ENCODE data around the gene ARHGEF37.
A peak's percentile ranks its signal among the peaks of the same experiment; 100 is the strongest.

ARHGEF37 gene

DNA sequence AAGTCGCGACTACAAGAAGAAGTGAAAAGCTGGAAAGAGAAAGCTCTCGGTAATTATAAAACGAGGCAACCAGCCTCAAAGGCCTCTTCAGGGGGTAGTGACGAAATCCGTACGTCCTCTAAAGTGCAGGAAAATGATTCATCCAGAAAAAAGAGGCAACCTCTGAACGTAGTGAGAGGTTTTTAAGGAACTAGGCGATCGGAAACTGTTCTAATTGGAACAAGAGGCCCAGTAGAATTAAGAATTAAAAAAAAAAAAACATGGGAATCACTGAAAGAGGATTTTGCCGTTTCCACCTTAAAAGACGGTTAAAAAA, 31.1 kb upstream of the ARHGEF37 start:
- Histone ChIP-seq H3K4me1 (ENCODE audit: insufficient read depth, low read length) (peaks cover 45% of the 10 kb centered on the region), H3K27ac (ENCODE audit: low read length) (peak overlapping the region; percentile 94), H3K79me2 (ENCODE audit: insufficient read depth, low read length) (peaks cover 67% of the 10 kb centered on the region), H3K9ac (ENCODE audit: low read depth, low read length) (peak overlapping the region; percentile 75), H3K4me3 (ENCODE audit: low read depth in 1 of 2, low read length in 2 of 2) (peak overlapping the region; percentile 70 to 92), H3K9me3 (ENCODE audit: insufficient read depth, low read length, severe bottlenecking) (no peaks in the 10 kb centered on the region), H3K27me3 (ENCODE audit: insufficient read depth, low read length, poor library complexity) (no peaks in the 10 kb centered on the region), H3K36me3 (ENCODE audit: insufficient read depth, low read length) (peaks cover 56% of the 10 kb centered on the region), H2AFZ (ENCODE audit: low read depth, low read length) (peak overlapping the region; percentile 53; the same call in 1 of the 2 replicates), H3K4me2 (ENCODE audit: insufficient read depth, low read length) (peak overlapping the region; percentile 70), H4K20me1 (ENCODE audit: insufficient read depth, low read length) (peaks cover 16% of the 10 kb centered on the region)
- DNase-seq (no peak), ATAC-seq (ENCODE audit: insufficient read depth, low read depth) (no peak)
- TF ChIP-seq, protein P1, sequence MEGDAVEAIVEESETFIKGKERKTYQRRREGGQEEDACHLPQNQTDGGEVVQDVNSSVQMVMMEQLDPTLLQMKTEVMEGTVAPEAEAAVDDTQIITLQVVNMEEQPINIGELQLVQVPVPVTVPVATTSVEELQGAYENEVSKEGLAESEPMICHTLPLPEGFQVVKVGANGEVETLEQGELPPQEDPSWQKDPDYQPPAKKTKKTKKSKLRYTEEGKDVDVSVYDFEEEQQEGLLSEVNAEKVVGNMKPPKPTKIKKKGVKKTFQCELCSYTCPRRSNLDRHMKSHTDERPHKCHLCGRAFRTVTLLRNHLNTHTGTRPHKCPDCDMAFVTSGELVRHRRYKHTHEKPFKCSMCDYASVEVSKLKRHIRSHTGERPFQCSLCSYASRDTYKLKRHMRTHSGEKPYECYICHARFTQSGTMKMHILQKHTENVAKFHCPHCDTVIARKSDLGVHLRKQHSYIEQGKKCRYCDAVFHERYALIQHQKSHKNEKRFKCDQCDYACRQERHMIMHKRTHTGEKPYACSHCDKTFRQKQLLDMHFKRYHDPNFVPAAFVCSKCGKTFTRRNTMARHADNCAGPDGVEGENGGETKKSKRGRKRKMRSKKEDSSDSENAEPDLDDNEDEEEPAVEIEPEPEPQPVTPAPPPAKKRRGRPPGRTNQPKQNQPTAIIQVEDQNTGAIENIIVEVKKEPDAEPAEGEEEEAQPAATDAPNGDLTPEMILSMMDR (IDR thresholded peaks at IDR 0.05; ENCODE audit: borderline replicate concordance, extremely low read depth, low read length, poor library complexity, severe bottlenecking) = no peak
- no peak for TF ChIP-seq EZH2 (IDR thresholded peaks at IDR 0.05; ENCODE audit: borderline replicate concordance, low read depth, low read length, severe bottlenecking)

DNA sequence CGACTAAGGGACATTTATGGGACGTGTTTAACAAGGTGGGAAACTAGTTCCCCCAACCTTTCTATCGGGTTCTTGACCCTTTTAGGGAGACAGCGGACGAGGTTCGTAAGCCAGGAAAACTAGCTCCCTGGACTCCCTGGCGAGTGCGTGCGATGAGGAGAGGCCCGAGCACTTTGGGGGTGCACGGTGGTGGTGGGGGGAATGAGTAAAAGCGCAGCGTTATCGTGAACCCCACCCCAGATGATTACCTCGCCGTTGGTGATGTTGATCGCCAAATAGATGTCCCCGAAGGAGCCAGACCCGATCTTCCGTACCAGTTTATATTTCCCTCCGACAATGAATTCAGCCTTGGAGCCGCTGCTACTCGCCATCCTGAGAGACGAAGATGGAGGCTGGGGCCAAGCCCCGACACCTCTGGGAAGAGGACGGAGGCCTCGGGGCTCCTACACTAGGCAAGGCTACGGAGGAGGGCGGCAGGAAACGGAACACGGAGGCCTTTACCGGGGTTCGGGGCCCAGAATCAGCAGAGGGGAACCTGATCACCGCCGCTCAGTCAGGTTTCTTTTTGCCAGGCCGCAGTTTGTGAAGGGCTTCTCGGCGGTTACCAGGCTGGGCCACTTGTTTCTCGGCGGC, 30.6 kb upstream of the ARHGEF37 start:
- peak overlapping the region; percentile 64 for H2AFZ ChIP-seq (ENCODE audit: low read depth, low read length)
- ATAC-seq (ENCODE audit: insufficient read depth, low read depth) = peak; percentile 10
- DNase-seq = no peak

DNA sequence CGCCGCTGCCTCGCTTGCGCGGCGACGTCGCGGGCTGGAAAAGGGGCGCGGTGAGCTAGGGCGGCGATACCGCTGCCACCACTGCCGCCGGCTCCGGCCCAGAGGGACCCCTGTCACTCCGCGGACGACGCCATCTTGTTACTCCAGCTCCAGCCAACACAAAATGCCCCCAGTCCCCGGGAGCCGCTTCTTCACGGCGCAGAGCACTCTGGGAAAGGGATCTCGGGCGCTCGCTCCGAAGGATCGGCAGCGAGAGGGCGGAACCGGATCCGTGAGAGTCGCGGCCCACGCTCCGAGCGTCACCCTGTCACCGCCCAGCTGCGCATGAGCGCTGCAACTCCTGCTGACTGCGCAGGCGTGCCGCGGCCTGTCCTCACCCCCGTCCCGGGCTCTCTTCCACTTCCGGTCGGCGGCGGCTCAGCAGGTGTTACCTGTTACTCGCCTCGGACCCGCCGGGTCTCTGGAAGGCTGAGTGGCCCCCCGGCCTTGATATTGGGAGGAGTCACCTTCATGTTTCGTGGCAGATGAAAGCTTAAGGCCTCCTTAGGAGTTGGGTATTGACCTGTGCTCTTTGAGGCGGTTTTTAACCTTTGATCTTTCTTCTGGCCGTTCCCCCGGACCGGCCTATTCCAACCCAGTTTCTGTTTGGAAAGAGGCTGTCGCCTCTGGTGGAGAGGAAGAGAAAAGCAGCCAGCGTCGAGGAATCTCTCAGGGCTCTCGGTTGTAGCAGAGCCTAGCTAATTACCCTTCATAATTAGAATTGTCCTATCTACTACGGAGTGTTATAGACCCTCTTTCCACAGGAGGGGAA, 29.9 kb upstream of the ARHGEF37 start, which contains the start of gene CSNK1A1:
Gene CSNK1A1, minus strand, starts transcription at position 213 of the 811 bp plus-strand sequence. CDS start 475 bp downstream, outside the sequence.
- peak within 1 kb of the TSS; percentile 94 for H3K27ac ChIP-seq (ENCODE audit: low read length)
- peaks cover 39% of the 10 kb centered on the region for H3K4me1 ChIP-seq (ENCODE audit: insufficient read depth, low read length)
- H3K79me2 ChIP-seq (ENCODE audit: insufficient read depth, low read length) = peaks cover 55% of the 10 kb centered on the region
- no peaks in the 10 kb centered on the region for H3K9me3 ChIP-seq (ENCODE audit: insufficient read depth, low read length, severe bottlenecking)
- H2AFZ ChIP-seq (ENCODE audit: low read depth, low read length) = peak within 1 kb of the TSS; percentile 81
- no peak for TF ChIP-seq EZH2 (IDR thresholded peaks at IDR 0.05; ENCODE audit: borderline replicate concordance, low read depth, low read length, severe bottlenecking)
- TF ChIP-seq, protein P1 (IDR thresholded peaks at IDR 0.05; ENCODE audit: borderline replicate concordance, extremely low read depth, low read length, poor library complexity, severe bottlenecking) = peak; percentile 68
- no peaks in the 10 kb centered on the region for H3K27me3 ChIP-seq (ENCODE audit: insufficient read depth, low read length, poor library complexity)
- DNase-seq = peak; percentile 98
- peak within 1 kb of the TSS; percentile 70 to 92 for H3K4me3 ChIP-seq (ENCODE audit: low read depth in 1 of 2, low read length in 2 of 2)
- ATAC-seq (ENCODE audit: insufficient read depth, low read depth) = peak; percentile 92
- peak within 1 kb of the TSS; percentile 75 for H3K9ac ChIP-seq (ENCODE audit: low read depth, low read length)
- peak within 1 kb of the TSS; percentile 82 for H3K4me2 ChIP-seq (ENCODE audit: insufficient read depth, low read length)
- peaks cover 8% of the 10 kb centered on the region; the same call in 1 of the 2 replicates for H4K20me1 ChIP-seq (ENCODE audit: insufficient read depth, low read length)
- peaks cover 44% of the 10 kb centered on the region for H3K36me3 ChIP-seq (ENCODE audit: insufficient read depth, low read length)

More for the DNA sequence above, 30.6 kb upstream of the ARHGEF37 start:
- H3K4me2 ChIP-seq (ENCODE audit: insufficient read depth, low read length) = peak overlapping the region; percentile 70
- peak overlapping the region; percentile 94 for H3K27ac ChIP-seq (ENCODE audit: low read length)
- peaks cover 51% of the 10 kb centered on the region for H3K36me3 ChIP-seq (ENCODE audit: insufficient read depth, low read length)
- H3K79me2 ChIP-seq (ENCODE audit: insufficient read depth, low read length) = peaks cover 62% of the 10 kb centered on the region
- H3K9ac ChIP-seq (ENCODE audit: low read depth, low read length) = peak overlapping the region; percentile 75
- peaks cover 40% of the 10 kb centered on the region for H3K4me1 ChIP-seq (ENCODE audit: insufficient read depth, low read length)
- H3K9me3 ChIP-seq (ENCODE audit: insufficient read depth, low read length, severe bottlenecking) = no peaks in the 10 kb centered on the region
- H4K20me1 ChIP-seq (ENCODE audit: insufficient read depth, low read length) = peaks cover 12% of the 10 kb centered on the region; the same call in 1 of the 2 replicates
- no peaks in the 10 kb centered on the region for H3K27me3 ChIP-seq (ENCODE audit: insufficient read depth, low read length, poor library complexity)
- peak overlapping the region; percentile 70 to 92 for H3K4me3 ChIP-seq (ENCODE audit: low read depth in 1 of 2, low read length in 2 of 2)
- TF ChIP-seq, protein P1 (IDR thresholded peaks at IDR 0.05; ENCODE audit: borderline replicate concordance, extremely low read depth, low read length, poor library complexity, severe bottlenecking) = no peak
- TF ChIP-seq EZH2 (IDR thresholded peaks at IDR 0.05; ENCODE audit: borderline replicate concordance, low read depth, low read length, severe bottlenecking) = no peak

Data from DND-41 (cell line).